ENCODE data around the gene TNNI3K.

Gene TNNI3K

GRCh38 chr1:74396462-74396861 lies 161.3 kb downstream of the TNNI3K start:
- no peak for DNase-seq

- DNase-seq: no peak
These were observed 161.7 kb downstream of the TNNI3K start for GRCh38 chr1:74396933-74397332.

GRCh38 chr1:74399249-74399648 lies 164.1 kb downstream of the TNNI3K start:
- DNase-seq: no peak

- DNase-seq: no peak
These were observed 167.7 kb downstream of the TNNI3K start for GRCh38 chr1:74402873-74403272.

GRCh38 chr1:74403606-74404005 lies 168.4 kb downstream of the TNNI3K start:
- DNase-seq: no peak

- no peak for DNase-seq
These were observed 171.6 kb downstream of the TNNI3K start for GRCh38 chr1:74406759-74407158.

- no peak for DNase-seq
These were observed 172.7 kb downstream of the TNNI3K start for GRCh38 chr1:74407902-74408301.

- no peak for DNase-seq
These were observed 177.1 kb downstream of the TNNI3K start for GRCh38 chr1:74412244-74412643.

GRCh38 chr1:74415935-74416334 lies 180.7 kb downstream of the TNNI3K start:
- DNase-seq: no peak

GRCh38 chr1:74419611-74420010 lies 184.4 kb downstream of the TNNI3K start:
- DNase-seq: no peak

- DNase-seq: no peak
These were observed 185.3 kb downstream of the TNNI3K start for GRCh38 chr1:74420467-74420866.

- DNase-seq: no peak
These were observed 187.5 kb downstream of the TNNI3K start for GRCh38 chr1:74422421-74423292.

GRCh38 chr1:74423471-74423870 lies 188.3 kb downstream of the TNNI3K start:
- DNase-seq: no peak

GRCh38 chr1:74425676-74426075 lies 190.5 kb downstream of the TNNI3K start:
- DNase-seq: no peak

- DNase-seq: no peak
These were observed 191.2 kb downstream of the TNNI3K start for GRCh38 chr1:74426208-74426937.

- no peak for DNase-seq
These were observed 192.5 kb downstream of the TNNI3K start for GRCh38 chr1:74427681-74428080.

GRCh38 chr1:74429580-74429979 lies 194.4 kb downstream of the TNNI3K start:
- DNase-seq: no peak

GRCh38 chr1:74430342-74430934 lies 195.3 kb downstream of the TNNI3K start:
- no peak for DNase-seq

GRCh38 chr1:74431531-74431930 lies 196.3 kb downstream of the TNNI3K start:
- no peak for DNase-seq

- DNase-seq: no peak
These were observed 197.1 kb downstream of the TNNI3K start for GRCh38 chr1:74432325-74432724.

- DNase-seq: no peak
These were observed 199.1 kb downstream of the TNNI3K start for GRCh38 chr1:74434321-74434720.

- DNase-seq: no peak
These were observed 200.9 kb downstream of the TNNI3K start for GRCh38 chr1:74436078-74436477.

- DNase-seq: no peak
These were observed 201.8 kb downstream of the TNNI3K start for GRCh38 chr1:74437035-74437434.

GRCh38 chr1:74452035-74452434 lies 216.8 kb downstream of the TNNI3K start:
- DNase-seq: no peak
